HEK293 (cell line): ENCODE results near the gene TEX9.

Experiments
- ZBTB21 ChIP-seq: fragments of 450-650 bp; formaldehyde crosslinking; IDR thresholded peaks from 2 replicates; pipeline ENCODE4 v1.5.1; 2017; ENCODE audit warnings: missing biosample characterization, missing genetic modification characterization
- ZFP3 ChIP-seq: fragments of 450-650 bp; formaldehyde crosslinking; IDR thresholded peaks from 2 replicates; pipeline ENCODE4 v1.5.1; 2016; ENCODE audit warnings: low read depth, missing biosample characterization, missing genetic modification characterization
- ZIC2 ChIP-seq: fragments of 450-650 bp; formaldehyde crosslinking; IDR thresholded peaks from 2 replicates; pipeline ENCODE4 v1.5.1; 2016; ENCODE audit warnings: missing biosample characterization, missing genetic modification characterization
- ZNF423 ChIP-seq: fragments of 450-650 bp; formaldehyde crosslinking; IDR thresholded peaks from 2 replicates; pipeline ENCODE4 v1.5.1; 2016; ENCODE audit warnings: missing biosample characterization, missing genetic modification characterization
- ZNF629 ChIP-seq: fragments of 450-650 bp; formaldehyde crosslinking; IDR thresholded peaks from 2 replicates; pipeline ENCODE4 v1.5.1; 2017; ENCODE audit warnings: missing biosample characterization, missing genetic modification characterization
- ZNF677 ChIP-seq: fragments of 450-650 bp; IDR thresholded peaks from 2 replicates; pipeline ENCODE4 v1.5.0; 2018; ENCODE audit warnings: missing biosample characterization, mild to moderate bottlenecking, missing genetic modification characterization, moderate library complexity
- ZNF707 ChIP-seq: fragments of 450-650 bp; formaldehyde crosslinking; IDR thresholded peaks from 2 replicates; pipeline ENCODE4 v1.5.1; 2016; ENCODE audit warnings: missing biosample characterization, missing genetic modification characterization
- ZNF768 ChIP-seq: fragments of 450-650 bp; formaldehyde crosslinking; IDR thresholded peaks from 2 replicates; pipeline ENCODE4 v1.5.1; 2018; ENCODE audit warnings: missing biosample characterization, mild to moderate bottlenecking, missing genetic modification characterization
- TF ChIP-seq, protein P1 (sequence below): fragments of 450-650 bp; formaldehyde crosslinking; IDR thresholded peaks from 2 replicates; pipeline ENCODE4 v1.5.1; 2016; ENCODE audit warnings: missing biosample characterization, missing genetic modification characterization

DNA sequence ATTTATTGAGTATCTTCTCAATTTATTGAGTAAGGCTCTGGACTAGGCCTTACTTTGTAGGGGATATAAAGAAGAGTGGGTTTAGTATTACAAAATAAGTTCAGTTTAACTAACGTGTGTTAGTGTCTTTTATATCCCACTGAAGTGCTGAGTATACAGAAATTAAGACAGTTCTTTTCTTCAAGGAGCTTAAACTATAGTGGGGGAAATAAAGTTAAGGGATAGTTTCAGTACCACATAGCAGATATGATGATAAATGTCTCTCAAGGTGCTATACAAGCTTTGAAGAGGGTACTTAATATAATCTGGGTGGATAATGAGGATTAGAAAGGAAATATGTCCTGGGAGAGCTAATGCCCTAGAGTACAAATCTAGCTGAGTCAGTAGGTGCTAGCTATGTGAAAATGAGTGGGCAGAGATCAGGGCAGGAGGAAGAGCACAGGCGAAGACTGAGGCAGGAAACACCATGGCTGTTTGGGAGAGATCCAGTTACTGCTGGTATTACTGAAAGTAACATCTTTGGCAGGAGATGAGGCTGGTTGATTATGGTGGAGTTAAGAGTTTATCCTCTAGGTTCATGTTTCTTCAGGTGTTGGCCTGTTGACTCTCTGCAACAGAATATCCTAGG is 46.0 kb downstream of the TEX9 start:
- TF ChIP-seq ZNF629 = no peak
- TF ChIP-seq ZNF707 = no peak
- TF ChIP-seq, protein P1, sequence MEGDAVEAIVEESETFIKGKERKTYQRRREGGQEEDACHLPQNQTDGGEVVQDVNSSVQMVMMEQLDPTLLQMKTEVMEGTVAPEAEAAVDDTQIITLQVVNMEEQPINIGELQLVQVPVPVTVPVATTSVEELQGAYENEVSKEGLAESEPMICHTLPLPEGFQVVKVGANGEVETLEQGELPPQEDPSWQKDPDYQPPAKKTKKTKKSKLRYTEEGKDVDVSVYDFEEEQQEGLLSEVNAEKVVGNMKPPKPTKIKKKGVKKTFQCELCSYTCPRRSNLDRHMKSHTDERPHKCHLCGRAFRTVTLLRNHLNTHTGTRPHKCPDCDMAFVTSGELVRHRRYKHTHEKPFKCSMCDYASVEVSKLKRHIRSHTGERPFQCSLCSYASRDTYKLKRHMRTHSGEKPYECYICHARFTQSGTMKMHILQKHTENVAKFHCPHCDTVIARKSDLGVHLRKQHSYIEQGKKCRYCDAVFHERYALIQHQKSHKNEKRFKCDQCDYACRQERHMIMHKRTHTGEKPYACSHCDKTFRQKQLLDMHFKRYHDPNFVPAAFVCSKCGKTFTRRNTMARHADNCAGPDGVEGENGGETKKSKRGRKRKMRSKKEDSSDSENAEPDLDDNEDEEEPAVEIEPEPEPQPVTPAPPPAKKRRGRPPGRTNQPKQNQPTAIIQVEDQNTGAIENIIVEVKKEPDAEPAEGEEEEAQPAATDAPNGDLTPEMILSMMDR (tag by site-specific recombination) = no peak
- no peak for TF ChIP-seq ZBTB21
- TF ChIP-seq ZNF768 = no peak
- TF ChIP-seq ZFP3 (tag by site-specific recombination) = no peak
- TF ChIP-seq ZNF423 (tag by site-specific recombination) = no peak
- TF ChIP-seq ZNF677 (tag by site-specific recombination) = no peak
- TF ChIP-seq ZIC2 (tag by site-specific recombination) = no peak
